Measurements from ENCODE around the gene TST.

DNA sequence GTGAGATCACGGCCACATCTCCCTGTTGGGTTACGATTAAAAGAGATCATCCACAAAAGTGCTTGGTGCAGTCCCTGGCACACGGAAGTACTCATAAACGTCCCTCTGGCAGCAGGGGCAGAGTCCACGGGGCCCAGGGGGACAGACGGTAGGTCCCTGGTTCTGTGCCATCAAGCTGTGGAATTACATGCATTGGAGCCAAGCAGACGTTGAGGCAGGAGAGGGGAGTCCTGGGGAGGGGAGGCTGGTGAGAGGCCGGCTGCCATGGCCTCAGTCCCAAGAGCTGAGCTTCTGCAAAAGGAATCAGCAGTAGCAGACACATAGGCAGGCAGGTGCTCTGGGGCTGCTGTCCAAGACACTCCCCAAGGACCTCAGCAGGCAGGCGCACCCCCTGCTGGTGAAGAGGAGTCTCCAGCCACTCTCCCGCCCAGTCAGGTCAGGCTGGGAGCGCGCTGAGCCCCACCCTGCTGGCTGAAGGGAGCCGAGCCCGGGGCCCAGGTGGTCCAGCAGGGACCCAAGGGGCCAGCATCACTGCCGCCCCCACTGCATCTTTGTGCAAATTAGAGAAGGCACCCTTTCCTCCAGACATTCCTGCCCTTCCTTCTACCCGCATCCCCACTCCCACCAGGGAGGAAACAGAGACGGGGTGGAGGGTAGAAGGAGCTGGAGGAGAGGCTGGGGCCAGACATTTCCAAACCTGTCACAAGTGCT lies 24.7 kb upstream of the TST start:
- TF ChIP-seq, protein P1, sequence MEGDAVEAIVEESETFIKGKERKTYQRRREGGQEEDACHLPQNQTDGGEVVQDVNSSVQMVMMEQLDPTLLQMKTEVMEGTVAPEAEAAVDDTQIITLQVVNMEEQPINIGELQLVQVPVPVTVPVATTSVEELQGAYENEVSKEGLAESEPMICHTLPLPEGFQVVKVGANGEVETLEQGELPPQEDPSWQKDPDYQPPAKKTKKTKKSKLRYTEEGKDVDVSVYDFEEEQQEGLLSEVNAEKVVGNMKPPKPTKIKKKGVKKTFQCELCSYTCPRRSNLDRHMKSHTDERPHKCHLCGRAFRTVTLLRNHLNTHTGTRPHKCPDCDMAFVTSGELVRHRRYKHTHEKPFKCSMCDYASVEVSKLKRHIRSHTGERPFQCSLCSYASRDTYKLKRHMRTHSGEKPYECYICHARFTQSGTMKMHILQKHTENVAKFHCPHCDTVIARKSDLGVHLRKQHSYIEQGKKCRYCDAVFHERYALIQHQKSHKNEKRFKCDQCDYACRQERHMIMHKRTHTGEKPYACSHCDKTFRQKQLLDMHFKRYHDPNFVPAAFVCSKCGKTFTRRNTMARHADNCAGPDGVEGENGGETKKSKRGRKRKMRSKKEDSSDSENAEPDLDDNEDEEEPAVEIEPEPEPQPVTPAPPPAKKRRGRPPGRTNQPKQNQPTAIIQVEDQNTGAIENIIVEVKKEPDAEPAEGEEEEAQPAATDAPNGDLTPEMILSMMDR (IDR thresholded peaks at IDR 0.05; ENCODE audit: poor library complexity, severe bottlenecking): no peak
- TF ChIP-seq EZH2 (IDR thresholded peaks at IDR 0.05; ENCODE audit: borderline replicate concordance, insufficient read depth, low read length, poor library complexity, severe bottlenecking) (no peak), TAF1 (IDR thresholded peaks at IDR 0.05; ENCODE audit: low read depth) (no peak), POLR2AphosphoS5 (IDR thresholded peaks at IDR 0.05) (no peak), SMC3 (conservative IDR thresholded peaks at IDR 0.05; ENCODE audit: poor library complexity) (no peak), EP300 (conservative IDR thresholded peaks at IDR 0.05; ENCODE audit: poor library complexity, severe bottlenecking) (no peak)
- TF ChIP-seq, protein P2, sequence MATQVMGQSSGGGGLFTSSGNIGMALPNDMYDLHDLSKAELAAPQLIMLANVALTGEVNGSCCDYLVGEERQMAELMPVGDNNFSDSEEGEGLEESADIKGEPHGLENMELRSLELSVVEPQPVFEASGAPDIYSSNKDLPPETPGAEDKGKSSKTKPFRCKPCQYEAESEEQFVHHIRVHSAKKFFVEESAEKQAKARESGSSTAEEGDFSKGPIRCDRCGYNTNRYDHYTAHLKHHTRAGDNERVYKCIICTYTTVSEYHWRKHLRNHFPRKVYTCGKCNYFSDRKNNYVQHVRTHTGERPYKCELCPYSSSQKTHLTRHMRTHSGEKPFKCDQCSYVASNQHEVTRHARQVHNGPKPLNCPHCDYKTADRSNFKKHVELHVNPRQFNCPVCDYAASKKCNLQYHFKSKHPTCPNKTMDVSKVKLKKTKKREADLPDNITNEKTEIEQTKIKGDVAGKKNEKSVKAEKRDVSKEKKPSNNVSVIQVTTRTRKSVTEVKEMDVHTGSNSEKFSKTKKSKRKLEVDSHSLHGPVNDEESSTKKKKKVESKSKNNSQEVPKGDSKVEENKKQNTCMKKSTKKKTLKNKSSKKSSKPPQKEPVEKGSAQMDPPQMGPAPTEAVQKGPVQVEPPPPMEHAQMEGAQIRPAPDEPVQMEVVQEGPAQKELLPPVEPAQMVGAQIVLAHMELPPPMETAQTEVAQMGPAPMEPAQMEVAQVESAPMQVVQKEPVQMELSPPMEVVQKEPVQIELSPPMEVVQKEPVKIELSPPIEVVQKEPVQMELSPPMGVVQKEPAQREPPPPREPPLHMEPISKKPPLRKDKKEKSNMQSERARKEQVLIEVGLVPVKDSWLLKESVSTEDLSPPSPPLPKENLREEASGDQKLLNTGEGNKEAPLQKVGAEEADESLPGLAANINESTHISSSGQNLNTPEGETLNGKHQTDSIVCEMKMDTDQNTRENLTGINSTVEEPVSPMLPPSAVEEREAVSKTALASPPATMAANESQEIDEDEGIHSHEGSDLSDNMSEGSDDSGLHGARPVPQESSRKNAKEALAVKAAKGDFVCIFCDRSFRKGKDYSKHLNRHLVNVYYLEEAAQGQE (IDR thresholded peaks at IDR 0.05; ENCODE audit: borderline replicate concordance): no peak
